A673 (cell line): ENCODE results near the gene PMP22. TPM values are rescaled to one million over a fixed set of nuclear protein-coding genes. Genes with fewer than 3 reads are reported as not detected.

Experiments used
- BruUV-seq: library from RNA; stranded (reverse); fragments of 400-500 nt; replicated peaks from 2 replicates; lab custom pipeline; 2021; lab: Mats Ljungman, UMichigan
- CTCF ChIA-PET: fragments of 300-600 bp; sonication (Branson Sonifier 250); formaldehyde crosslinking; loops from one replicate; lab custom pipeline; 2022; ENCODE audit warnings: antibody characterized with exemption; lab: Charles Lee
- POLR2A ChIA-PET: fragments of 300-600 bp; sonication (Branson Sonifier 250); formaldehyde crosslinking; loops from one replicate; lab custom pipeline; 2022; ENCODE audit warnings: antibody characterized with exemption; ENCODE audit not compliant: low non-redundant PET; lab: Charles Lee
- DNase-seq: peaks from one replicate; pipeline ENCODE4 v3.0.0-alpha.2; 2015; ENCODE audit warnings: low spot score
- H3K27ac ChIP-seq: fragments of 200-600 bp; sonication (generic); 2 replicates; pipeline ENCODE4 v1.5.1; 2016; ENCODE audit warnings: mixed run types, low read depth, mild to moderate bottlenecking, mixed read lengths, antibody characterized with exemption, low read length; ENCODE audit not compliant: poor library complexity, severe bottlenecking
- H3K27me3 ChIP-seq: fragments of 200-600 bp; sonication (generic); replicated peaks from 2 replicates; pipeline ENCODE4 v1.6.1; 2017; ENCODE audit warnings: mixed run types, low read depth, mild to moderate bottlenecking, mixed read lengths, antibody characterized with exemption, low read length; ENCODE audit not compliant: insufficient read depth, poor library complexity
- H3K36me3 ChIP-seq: fragments of 200-600 bp; sonication (generic); 2 replicates; pipeline ENCODE4 v1.6.1; 2016; ENCODE audit warnings: mixed run types, mild to moderate bottlenecking, mixed read lengths, antibody characterized with exemption, low read length; ENCODE audit not compliant: insufficient read depth, poor library complexity, severe bottlenecking
- H3K4me1 ChIP-seq: fragments of 200-600 bp; sonication (generic); 2 replicates; pipeline ENCODE4 v1.6.1; 2017; ENCODE audit warnings: mixed run types, mild to moderate bottlenecking, mixed read lengths, antibody characterized with exemption, low read length; ENCODE audit not compliant: insufficient read depth, poor library complexity, severe bottlenecking
- H3K4me3 ChIP-seq: fragments of 200-600 bp; sonication (generic); 2 replicates; pipeline ENCODE4 v1.5.1; 2016; ENCODE audit warnings: low read depth, mixed run types, mild to moderate bottlenecking, mixed read lengths, low read length; ENCODE audit not compliant: poor library complexity, severe bottlenecking
- H3K9me3 ChIP-seq: fragments of 200-600 bp; sonication (generic); 2 replicates; pipeline ENCODE4 v1.6.1; 2016; ENCODE audit warnings: mixed run types, low read depth, mild to moderate bottlenecking, mixed read lengths, antibody characterized with exemption, low read length; ENCODE audit not compliant: poor library complexity, severe bottlenecking
- EZH2 ChIP-seq: fragments of 200-600 bp; sonication (generic); IDR thresholded peaks from 2 replicates; pipeline ENCODE4 v1.6.1; 2017; ENCODE audit warnings: borderline replicate concordance, low read depth, mild to moderate bottlenecking, mixed read lengths, antibody characterized with exemption, low read length; ENCODE audit not compliant: poor library complexity, severe bottlenecking
- intact Hi-C: fragments of 100-400 bp; cut with micrococcal nuclease; formaldehyde crosslinking; loops from one replicate; pipeline ENCODE4 v1.10.0; 2022; ENCODE audit not compliant: unreplicated experiment
- total RNA-seq: library from RNA; stranded (reverse); gene quantifications from 2 replicates; pipeline ENCODE4 v1.2.3, GENCODE V29; 2021
- TF ChIP-seq, protein P1 (sequence below): fragments of 300-800, 200-600 bp; sonication (generic); conservative IDR thresholded peaks from 2 replicates; pipeline ENCODE4 v1.5.1; 2017; ENCODE audit warnings: low read depth, mild to moderate bottlenecking, antibody characterized with exemption, low read length, moderate library complexity, mixed read lengths

Gene PMP22
- total RNA-seq, 1 experiment from 2014 or later = not detected

DNA sequence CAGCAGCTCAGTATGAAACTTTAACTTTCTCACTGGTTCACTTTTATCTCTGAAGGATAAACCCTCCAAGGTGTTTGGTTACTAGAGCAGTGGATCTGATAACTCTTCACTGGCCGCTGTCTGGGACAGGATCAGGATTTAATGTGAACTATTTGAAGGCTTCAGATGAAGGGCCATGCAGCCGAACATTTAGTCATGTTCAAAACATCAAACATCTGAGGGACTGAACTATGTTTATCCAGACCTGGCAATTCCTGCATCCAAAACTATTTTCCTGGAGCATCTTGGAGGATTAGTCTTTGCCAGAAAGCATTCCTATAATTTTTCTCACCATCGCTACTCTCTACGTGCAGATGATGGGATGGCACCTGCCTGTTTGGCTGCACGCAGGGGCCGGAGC lies 20.3 kb upstream of the PMP22 start:
- Histone ChIP-seq H3K27ac (no peak overlapping the region), H3K4me1 (no peaks in the 10 kb centered on the region), H3K4me3 (no peak overlapping the region), H3K27me3 (no peaks in the 10 kb centered on the region), H3K36me3 (no peaks in the 10 kb centered on the region), H3K9me3 (no peaks in the 10 kb centered on the region)
- POLR2A ChIA-PET = no interaction called here
- DNase-seq = no peak
- TF ChIP-seq, protein P1, sequence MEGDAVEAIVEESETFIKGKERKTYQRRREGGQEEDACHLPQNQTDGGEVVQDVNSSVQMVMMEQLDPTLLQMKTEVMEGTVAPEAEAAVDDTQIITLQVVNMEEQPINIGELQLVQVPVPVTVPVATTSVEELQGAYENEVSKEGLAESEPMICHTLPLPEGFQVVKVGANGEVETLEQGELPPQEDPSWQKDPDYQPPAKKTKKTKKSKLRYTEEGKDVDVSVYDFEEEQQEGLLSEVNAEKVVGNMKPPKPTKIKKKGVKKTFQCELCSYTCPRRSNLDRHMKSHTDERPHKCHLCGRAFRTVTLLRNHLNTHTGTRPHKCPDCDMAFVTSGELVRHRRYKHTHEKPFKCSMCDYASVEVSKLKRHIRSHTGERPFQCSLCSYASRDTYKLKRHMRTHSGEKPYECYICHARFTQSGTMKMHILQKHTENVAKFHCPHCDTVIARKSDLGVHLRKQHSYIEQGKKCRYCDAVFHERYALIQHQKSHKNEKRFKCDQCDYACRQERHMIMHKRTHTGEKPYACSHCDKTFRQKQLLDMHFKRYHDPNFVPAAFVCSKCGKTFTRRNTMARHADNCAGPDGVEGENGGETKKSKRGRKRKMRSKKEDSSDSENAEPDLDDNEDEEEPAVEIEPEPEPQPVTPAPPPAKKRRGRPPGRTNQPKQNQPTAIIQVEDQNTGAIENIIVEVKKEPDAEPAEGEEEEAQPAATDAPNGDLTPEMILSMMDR = no peak
- no peak for TF ChIP-seq EZH2
- CTCF ChIA-PET = no interaction called here
- BruUV-seq = no TSS peak
- intact Hi-C loops = no loop called here

DNA sequence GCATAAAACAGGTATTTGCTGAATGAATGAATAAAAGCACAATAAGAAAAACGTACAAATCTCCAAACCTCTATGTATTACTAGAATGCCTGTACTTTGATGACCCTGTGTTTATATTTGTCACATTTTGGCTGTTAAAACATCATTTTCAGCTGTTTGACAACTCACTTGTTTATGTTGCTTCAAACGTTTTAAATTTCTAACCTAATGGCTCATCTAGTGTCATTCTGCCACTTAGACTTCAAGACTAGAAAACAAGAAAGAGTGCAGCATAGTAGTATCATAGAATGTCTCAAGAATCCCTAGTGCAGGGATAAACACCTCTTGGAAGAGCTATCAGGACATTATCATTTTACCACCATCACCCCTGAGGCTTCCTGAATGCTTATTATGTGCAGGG lies 19.4 kb upstream of the PMP22 start:
- no peak overlapping the region for H3K27ac ChIP-seq
- no TSS peak for BruUV-seq
- intact Hi-C loops = no loop called here
- no peaks in the 10 kb centered on the region for H3K36me3 ChIP-seq
- H3K4me3 ChIP-seq = no peak overlapping the region
- H3K27me3 ChIP-seq = no peaks in the 10 kb centered on the region
- no peaks in the 10 kb centered on the region for H3K9me3 ChIP-seq
- POLR2A ChIA-PET = no interaction called here
- DNase-seq = no peak
- CTCF ChIA-PET = no interaction called here
- no peaks in the 10 kb centered on the region for H3K4me1 ChIP-seq
- TF ChIP-seq, protein P1 = no peak
- TF ChIP-seq EZH2 = no peak

DNA sequence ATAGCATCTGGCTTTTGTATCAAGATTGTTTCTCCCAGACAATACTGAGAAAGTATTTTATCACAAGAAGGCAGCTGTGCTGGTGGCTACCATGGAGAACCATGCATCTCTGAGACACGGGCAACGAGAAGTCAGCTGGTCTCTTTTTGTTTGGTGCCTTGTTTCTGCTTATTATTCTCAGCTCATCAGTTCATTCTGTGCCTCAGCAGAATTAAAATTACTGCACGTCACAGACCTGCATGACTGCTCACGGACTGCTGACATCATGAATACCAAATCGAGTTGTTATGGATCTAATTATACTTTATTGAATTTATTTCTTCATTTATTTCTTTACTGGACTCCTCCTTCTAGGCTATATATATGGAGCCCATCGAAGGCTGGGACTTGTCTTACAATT lies 19.0 kb upstream of the PMP22 start:
- no peaks in the 10 kb centered on the region for H3K36me3 ChIP-seq
- TF ChIP-seq, protein P1 = no peak
- no peak for TF ChIP-seq EZH2
- H3K9me3 ChIP-seq = no peaks in the 10 kb centered on the region
- ChIA-PET CTCF (no interaction called here), POLR2A (no interaction called here)
- intact Hi-C loops = no loop called here
- no peak overlapping the region for H3K27ac ChIP-seq
- H3K4me3 ChIP-seq = no peak overlapping the region
- BruUV-seq = no TSS peak
- H3K27me3 ChIP-seq = no peaks in the 10 kb centered on the region
- H3K4me1 ChIP-seq = no peaks in the 10 kb centered on the region
- DNase-seq = no peak
